NCI-H1092 treated with DMSO at 0.1 percent for 48 hours (cell line): ENCODE data around the gene TUBB2B.

Experiments used
- DNase-seq: peaks from one replicate; lab custom pipeline; 2025; lab: John Stamatoyannopoulos, UW

TUBB2B gene

GRCh38 chr6:3232017-3232945 is 4.8 kb upstream of the TUBB2B start:
- peak; percentile 53 for DNase-seq

- peak; percentile 80 for DNase-seq
These were observed 4.0 kb upstream of the TUBB2B start for GRCh38 chr6:3231247-3232016.

- peak; percentile 64 for DNase-seq
These were observed 3.4 kb upstream of the TUBB2B start for GRCh38 chr6:3230900-3231246.

- peak; percentile 54 for DNase-seq
These were observed 2.9 kb upstream of the TUBB2B start for GRCh38 chr6:3230256-3230882.

GRCh38 chr6:3229566-3230178 is 2.2 kb upstream of the TUBB2B start:
- DNase-seq, result peak; percentile 58

- peak; percentile 55 for DNase-seq
These were observed 1.5 kb upstream of the TUBB2B start for GRCh38 chr6:3228771-3229565.

- DNase-seq, result peak; percentile 72
These were observed 706 bp upstream of the TUBB2B start for GRCh38 chr6:3228046-3228671.

GRCh38 chr6:3226481-3227362 is 731 bp downstream of the TUBB2B start:
- no peak for DNase-seq

GRCh38 chr6:3226042-3226441 is 1.4 kb downstream of the TUBB2B start:
- DNase-seq, result no peak

GRCh38 chr6:3222506-3223038 is 4.9 kb downstream of the TUBB2B start:
- peak; percentile 41 for DNase-seq

- no peak for DNase-seq
These were observed 5.9 kb downstream of the TUBB2B start for GRCh38 chr6:3221578-3221977.

- DNase-seq, result no peak
These were observed 7.1 kb downstream of the TUBB2B start for GRCh38 chr6:3220366-3220765.

- no peak for DNase-seq
These were observed 9.2 kb downstream of the TUBB2B start for GRCh38 chr6:3218266-3218665.

- no peak for DNase-seq
These were observed 10.2 kb downstream of the TUBB2B start for GRCh38 chr6:3217286-3217685.

- no peak for DNase-seq
These were observed 12.6 kb downstream of the TUBB2B start for GRCh38 chr6:3214898-3215297.

- DNase-seq, result no peak
These were observed 14.1 kb downstream of the TUBB2B start for GRCh38 chr6:3213334-3213695.

- no peak for DNase-seq
These were observed 15.2 kb downstream of the TUBB2B start for GRCh38 chr6:3212261-3212660.

- no peak for DNase-seq
These were observed 15.8 kb downstream of the TUBB2B start for GRCh38 chr6:3211681-3212080.

- no peak for DNase-seq
These were observed 17.3 kb downstream of the TUBB2B start for GRCh38 chr6:3210024-3210610.
